ENCODE data around the gene MEIOC.
"Not testable (repeated sequence)": the region's sequence is repeated elsewhere in the genome, so short reads cannot be mapped to it uniquely, and the experiment has no call there.

The MEIOC gene

DNA sequence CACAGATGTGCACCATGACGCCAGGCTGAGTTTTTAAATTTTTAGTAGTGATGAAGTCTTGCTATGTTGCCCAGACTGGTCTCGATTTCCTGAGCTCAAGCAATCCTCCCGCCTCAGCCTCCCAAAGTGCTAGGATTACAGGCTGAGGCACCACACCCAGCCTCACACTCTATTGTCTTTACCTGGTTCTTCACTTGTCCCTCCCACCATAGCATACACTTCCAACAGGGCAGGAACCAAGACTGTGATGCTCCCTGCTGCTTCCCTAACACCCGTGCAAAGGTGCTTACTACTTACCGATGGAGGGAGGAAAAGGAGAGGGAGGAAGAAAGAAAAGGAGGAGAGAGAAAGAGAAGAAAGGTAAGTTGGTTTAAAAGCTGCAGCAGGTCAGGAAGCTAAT, 41.4 kb upstream of the MEIOC start:
- no peak for DNase-seq (ENCODE audit: low read depth)
- no peak for TF ChIP-seq CTCF (conservative IDR thresholded peaks at IDR 0.05; ENCODE audit: low read length)
- H3K4me3 ChIP-seq (ENCODE audit: low read length): no peak overlapping the region

- not testable (repeated sequence) for DNase-seq (ENCODE audit: low read depth); H3K4me3 ChIP-seq (ENCODE audit: low read length)
Measured at GRCh38 chr17:44618652-44619051, 37.6 kb upstream of the MEIOC start.

DNA sequence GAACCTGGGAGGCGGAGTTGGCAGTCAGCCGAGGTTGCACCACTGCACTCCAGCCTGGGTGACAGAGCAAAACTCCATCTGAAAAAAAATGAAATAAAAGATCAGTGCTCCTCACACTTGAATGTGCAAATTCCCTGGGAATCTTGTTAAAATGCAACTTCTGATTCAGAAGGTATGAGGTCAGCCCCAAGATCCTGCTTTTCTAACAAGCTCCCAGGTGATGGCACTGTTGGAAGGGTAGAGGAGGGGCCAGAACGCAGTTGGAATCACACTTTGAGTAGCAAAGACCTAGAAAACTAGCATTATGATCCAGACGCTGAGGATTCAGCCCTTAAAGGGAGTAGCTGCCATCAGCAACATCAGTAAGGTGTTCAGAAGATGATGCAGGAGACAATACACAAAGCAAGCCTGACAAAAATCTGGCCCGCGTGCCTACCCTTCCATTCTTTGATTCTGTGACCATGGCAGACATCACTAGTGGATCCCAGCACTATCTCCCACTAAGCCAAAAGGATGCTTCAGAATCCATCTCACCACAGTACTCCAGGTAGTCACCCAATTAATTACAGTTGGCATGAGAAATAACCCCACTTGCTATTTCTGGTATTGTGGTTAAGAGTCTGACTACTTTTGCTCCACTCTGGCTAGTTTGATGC, 33.1 kb upstream of the MEIOC start:
- no peak for TF ChIP-seq CTCF (conservative IDR thresholded peaks at IDR 0.05; ENCODE audit: low read length)
- H3K4me3 ChIP-seq (ENCODE audit: low read length): no peak overlapping the region
- peak; percentile 53 for DNase-seq (ENCODE audit: low read depth)

GRCh38 chr17:44627513-44628242, 28.6 kb upstream of the MEIOC start:
- no peak for DNase-seq (ENCODE audit: low read depth)
- no peak overlapping the region for H3K4me3 ChIP-seq (ENCODE audit: low read length)
- TF ChIP-seq CTCF (conservative IDR thresholded peaks at IDR 0.05; ENCODE audit: low read length): no peak

DNA sequence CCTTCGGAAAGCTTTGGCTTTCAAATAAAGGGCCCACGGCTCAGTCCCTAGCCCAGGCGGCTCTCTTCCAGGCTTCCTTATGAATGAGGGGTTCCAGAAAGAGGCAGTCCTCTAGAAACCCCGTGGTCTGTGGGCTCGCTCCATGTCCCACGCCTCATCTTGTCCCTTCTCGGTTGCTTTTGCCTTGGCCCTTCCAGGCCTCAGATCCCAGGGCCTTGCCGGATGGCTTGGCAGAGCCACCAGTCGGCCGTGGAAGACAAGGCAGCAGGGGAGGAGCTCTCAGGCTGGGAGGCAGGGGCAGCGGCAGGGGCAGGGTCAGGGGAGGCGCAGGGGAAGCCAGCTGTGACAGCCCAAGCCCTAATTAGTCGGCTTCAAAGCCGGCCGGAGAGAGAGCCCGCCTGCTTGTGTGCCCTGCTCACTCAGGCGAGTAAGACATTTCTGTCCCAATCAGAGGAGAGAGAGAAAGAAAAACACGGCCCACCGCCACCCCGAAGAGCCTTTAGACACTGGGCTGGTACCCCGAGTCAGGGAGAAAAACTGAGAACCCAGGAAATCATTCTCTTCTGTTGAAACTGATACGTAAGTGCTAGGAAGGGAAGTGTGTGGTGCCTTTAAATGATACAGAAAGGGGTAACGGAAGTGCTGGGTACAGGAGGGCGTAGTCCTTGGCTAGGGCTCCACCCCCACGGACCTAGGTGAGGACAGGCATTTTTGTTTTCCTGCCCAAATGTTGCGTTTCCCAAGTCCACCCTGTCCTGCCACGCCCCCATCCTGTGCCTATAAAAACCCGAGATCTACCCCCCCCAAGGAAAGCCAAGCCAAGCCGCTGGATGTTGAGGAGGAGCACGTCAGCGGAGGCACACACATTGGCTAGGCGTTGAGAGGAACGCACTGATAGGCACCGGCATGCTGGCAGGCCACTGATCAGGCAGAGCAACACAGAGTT, 27.8 kb upstream of the MEIOC start:
- no peak for DNase-seq (ENCODE audit: low read depth)
- H3K4me3 ChIP-seq (ENCODE audit: low read length): no peak overlapping the region
- TF ChIP-seq CTCF (conservative IDR thresholded peaks at IDR 0.05; ENCODE audit: low read length): no peak

- DNase-seq (ENCODE audit: low read depth): no peak
- H3K4me3 ChIP-seq (ENCODE audit: low read length): no peak overlapping the region
- no peak for TF ChIP-seq CTCF (conservative IDR thresholded peaks at IDR 0.05; ENCODE audit: low read length)
Measured at GRCh38 chr17:44629314-44629713, 27.0 kb upstream of the MEIOC start.

DNA sequence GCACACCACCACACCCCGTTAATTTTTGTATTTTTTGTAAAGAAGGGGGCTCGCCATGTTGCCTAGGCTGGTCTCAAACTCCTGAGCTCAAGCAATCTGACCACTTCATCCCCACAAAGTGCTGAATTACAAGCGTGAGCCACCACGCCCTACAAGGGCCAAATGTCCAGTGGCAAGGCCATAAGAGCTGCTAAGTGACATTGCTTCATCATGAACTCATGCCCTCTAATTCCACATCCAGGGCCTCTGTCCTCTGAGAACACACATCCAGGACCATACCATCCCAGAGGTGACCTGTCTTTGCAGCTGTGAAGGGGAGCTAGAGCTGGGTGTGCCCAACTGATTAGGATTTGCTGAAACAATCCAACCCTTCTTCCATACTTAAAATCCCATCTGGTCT, 25.6 kb upstream of the MEIOC start:
- DNase-seq (ENCODE audit: low read depth): no peak
- no peak for TF ChIP-seq CTCF (conservative IDR thresholded peaks at IDR 0.05; ENCODE audit: low read length)
- H3K4me3 ChIP-seq (ENCODE audit: low read length): no peak overlapping the region
